Stimulated activated CD8-positive, alpha-beta memory T cell treated with anti-CD3 and anti-CD28 coated beads, Interleukin-15, amount 100 ng/mL, for 48 hours (primary cell): Measurements from ENCODE around the gene TRERF1.

ENCODE experiments used
- DNase-seq, 2 donors: peaks; one replicate each; pipeline ENCODE4 v3.0.0-alpha.2; 2020; ENCODE audit warnings: low read depth in 2 of 2

TRERF1 gene

DNA sequence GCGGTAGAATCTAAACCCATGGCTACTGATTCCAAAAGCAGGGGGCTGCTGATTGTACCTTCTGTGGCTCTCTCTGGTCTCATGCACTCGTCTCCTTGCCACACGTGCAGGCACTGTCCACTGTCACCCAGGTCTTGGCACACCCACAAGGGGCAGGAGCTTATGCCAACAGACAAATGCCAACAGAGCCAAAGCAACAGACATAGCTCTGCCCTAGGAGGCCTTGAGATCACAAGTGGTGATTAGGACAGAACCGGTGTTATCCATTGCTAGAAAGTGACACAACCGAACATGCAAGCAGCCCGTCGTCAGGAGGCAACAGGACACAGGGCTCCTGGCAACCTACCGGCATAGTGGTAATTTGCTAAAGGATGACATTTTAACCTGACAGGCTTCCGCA lies 197.2 kb downstream of the TRERF1 start:
- DNase-seq, result no peak

- DNase-seq, result no peak
These were observed 199.7 kb downstream of the TRERF1 start for GRCh38 chr6:42251911-42252637.

GRCh38 chr6:42251500-42251899 lies 200.2 kb downstream of the TRERF1 start:
- no peak for DNase-seq

- no peak for DNase-seq
These were observed 201.3 kb downstream of the TRERF1 start for GRCh38 chr6:42250274-42250931.

DNA sequence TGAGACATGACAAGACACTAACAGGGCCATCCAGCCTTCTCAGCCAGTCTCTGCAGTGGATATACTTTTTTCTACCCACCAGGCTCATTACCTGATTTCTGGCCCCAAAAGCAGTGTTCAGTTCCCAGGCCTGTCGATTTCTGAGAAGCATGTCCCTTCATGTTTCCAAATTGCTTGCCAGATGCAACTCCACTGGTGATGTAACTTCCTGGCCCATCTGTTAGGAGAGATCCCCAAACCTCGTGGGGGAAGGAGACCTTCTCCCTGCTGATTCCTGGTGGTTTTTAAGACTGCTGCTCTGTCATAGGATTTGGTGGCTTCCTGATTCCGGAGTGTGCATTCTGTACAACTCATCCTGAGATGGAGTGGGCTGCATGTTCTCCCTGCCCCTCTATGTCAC lies 202.4 kb downstream of the TRERF1 start:
- DNase-seq, result no peak

DNA sequence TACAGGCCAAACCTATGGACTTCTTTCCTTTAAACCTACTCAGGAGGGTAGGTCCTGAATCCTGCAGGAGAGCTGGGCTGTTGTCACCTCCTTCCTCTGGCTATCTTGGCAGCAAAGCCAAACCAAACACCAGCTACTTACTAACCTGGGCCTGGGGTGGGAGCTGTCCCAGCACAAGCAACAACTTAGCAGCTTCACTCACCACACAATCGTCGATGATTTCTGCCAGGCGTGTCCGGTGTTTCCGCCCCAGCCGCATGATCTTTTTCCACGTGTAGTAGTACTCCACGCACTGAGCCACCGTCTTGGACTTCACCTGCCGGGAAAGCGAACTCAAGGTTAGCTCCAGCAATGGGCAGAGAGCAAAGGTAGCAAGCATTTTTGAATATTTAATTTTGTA lies 208.7 kb downstream of the TRERF1 start:
- no peak for DNase-seq

DNA sequence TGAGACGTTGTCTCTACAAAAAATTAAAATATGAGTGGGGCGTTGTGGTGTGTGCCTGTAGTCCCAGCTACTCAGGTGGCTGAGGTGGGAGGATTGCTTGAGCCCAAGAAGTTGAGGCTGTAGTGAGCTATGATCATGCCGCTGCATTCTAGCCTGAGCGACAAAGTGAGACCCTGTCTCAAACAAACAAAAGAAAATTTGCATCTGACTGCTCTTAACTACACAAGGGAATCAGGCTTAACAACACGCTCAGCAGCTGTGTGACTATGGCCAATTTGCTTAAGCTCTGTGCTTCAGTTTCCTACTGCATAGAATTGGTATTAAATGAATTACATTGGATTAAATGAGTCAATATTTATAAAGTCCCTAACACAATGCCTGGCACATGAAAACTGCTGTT lies 209.8 kb downstream of the TRERF1 start:
- DNase-seq, result no peak

DNA sequence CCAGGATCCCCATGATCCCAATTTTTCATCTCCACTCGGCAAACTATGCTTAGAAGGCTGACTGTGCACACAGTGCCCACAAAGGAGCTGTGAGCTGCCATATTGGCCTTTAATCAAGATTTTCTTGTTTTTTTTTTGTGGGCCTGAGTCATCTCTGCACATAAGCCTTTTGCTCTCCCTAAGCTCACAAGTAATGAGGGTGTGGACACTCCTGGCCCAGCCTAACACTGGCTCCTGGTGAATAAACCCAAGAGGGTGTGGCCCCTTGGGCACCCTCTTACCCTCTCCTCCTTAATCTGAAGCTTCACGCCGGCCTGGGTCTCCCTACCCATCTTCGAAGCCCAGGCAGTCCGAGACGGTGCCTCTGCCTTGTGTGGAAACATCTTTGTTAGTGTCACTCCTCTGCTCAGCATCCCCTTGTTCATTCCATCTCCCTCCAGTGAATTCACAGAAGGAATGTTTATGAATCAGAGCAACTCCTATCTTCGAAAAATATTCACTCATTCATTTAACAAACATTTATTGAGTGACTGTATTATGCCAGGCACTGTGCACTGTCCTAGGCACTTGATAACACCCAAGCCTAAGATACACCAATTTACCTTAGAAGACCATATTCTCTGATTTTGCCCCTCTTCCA lies 211.9 kb downstream of the TRERF1 start:
- no peak for DNase-seq

DNA sequence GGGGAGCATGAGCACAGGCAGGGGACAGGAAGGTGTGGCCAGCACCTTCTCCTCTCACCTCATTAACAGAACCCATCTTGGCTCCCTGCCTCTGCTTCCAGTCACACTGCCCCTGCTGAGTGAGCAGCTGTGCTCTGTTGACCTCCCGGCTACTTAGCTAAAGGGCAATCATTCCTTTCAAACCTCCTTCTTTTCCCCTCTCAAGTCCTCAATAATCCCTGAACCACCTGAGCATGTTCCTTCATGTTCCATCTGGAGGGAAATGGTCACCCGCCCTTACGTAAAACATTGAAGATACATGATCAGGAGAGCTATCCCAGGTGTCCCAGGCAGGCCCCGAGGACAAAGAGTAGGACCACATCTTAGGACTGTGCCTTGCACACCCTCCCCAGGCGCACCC lies 212.4 kb downstream of the TRERF1 start:
- DNase-seq, result no peak

DNA sequence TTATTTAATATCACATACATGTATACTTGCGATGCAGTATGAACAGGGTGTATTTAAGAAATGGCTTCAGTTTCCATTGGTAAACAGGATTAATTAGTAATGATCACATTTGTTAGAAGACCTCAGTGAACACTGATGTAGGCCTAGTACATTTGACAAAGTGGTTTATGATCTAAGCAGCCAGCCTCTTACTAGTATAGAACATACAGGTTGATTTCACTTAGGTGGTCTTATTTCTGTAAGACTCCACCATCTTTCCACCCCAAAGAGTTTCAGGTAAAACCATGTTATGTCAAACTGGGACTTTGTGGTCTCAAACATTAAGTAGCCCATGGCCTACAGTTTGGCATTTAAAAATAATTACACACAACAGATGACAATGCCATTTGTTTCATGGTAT lies 213.9 kb downstream of the TRERF1 start:
- DNase-seq, result no peak

DNA sequence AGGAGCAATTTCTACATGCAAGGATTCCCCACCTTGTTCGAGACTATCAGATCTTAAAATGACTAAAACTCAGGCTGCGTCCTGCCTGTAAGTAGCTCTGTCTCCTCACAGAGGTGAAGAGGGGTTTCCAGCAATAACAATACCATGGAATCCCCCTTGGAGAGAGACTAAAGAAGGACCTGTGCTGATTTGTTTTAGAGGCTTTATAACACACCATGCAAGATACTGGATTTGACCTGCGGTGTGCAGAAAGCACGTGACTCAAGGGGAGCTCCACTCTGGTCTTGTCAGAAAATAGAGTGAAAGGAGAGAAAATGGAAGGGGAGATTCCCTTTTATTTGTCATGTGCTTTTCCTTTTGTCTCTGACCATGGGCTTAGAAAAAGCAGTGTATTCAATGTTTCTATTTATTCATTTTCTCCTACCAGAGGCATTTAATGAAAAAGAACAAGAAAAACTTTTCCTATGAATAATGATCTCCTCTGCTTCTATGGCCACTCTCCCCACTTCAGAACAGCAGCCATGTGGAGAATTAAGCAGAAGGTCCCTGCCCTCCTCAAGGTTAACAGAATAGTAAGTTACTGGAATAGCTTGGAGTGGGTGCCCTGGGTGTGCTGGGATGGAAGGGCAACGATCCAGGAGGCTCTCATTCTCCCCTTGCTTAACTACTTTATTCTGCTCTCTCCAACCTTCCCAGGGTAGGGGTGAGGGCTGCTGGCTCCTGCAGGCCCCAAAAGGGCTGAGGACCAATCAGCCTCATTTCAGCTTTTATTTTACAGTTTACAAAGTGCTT lies 214.8 kb downstream of the TRERF1 start:
- DNase-seq, result no peak

DNA sequence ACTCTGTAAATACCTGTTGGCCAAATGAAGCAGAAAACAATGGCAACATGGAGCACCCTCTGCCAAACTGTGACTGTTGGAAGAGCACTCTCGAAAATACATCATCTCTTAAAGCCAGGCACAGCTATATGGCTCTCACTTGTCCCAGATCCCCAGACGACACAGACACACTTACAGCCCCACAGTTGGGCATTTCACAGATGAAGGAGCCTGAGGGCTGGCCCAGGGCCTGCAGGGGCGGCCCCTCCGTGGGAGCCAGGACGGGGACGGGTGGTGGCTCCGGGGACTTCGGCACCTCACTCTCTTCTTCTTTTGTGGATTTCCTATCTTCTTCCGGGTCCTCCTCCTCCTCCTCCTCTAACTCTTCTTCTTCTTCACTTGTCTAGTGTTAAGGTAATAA lies 215.7 kb downstream of the TRERF1 start:
- DNase-seq, result no peak

- DNase-seq, result no peak
These were observed 219.7 kb downstream of the TRERF1 start for GRCh38 chr6:42232035-42232434.

- DNase-seq, result no peak
These were observed 221.1 kb downstream of the TRERF1 start for GRCh38 chr6:42230345-42231321.

DNA sequence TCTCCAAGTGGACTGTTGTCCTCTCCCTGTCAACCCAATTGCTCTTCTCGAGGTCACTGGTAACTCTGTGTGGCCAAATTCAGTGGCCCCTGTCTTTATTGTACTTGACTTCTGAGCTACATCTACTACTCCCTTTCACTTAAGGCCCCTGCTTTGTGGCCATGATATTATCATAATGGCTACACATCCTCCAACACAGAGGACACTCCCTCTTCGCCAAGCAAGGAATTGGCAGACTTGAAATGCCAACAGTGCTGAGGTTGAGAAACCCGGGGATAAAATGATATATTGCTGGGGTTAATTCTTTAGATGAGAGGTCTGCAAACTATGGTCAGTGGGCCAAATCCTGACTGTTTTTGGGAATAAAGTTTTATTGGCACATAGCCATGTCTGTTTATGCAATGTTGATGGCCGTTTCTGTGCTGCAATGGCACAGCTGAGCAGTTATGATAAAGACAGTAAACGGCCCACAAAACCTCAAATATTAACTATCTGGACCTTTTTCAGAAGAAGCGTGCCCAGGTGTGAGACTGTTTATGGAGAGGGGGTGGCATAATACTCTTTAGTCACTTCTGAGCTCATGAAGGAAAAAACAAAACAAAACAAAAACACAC lies 222.1 kb downstream of the TRERF1 start:
- DNase-seq, result no peak

GRCh38 chr6:42228305-42228704 lies 223.4 kb downstream of the TRERF1 start:
- no peak for DNase-seq

DNA sequence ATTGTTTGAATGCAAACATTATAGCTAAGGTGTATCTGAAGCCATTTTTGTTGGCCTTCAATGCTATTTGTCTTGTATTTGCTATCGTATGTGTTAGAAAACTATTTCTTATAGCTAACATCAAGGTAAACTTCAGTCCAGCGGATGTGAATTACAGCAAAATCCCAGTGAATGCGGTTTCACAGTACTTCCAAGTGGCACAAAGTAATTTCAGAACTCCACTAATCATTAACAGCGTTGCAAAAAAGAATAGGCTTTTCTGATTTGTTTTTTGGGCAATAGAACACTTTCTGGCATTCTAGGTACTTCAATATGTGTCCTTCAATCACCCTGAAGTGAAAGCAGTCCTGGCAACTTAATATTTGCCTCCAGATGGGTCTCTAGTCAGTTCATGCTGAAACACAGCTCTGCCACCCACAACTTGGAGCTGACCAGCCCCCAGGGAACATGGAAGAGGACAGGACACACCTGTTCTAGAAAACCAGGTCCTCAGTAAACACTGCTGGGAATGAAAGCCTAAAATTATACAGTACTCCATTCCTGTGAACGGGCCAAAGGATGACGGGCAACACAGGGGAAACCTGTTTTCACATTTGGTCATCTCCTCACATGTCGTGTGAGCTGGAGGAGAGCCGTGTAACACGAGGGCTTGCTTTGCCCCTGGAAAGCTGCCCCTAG lies 224.4 kb downstream of the TRERF1 start:
- no peak for DNase-seq

GRCh38 chr6:42226645-42227143 lies 225.0 kb downstream of the TRERF1 start:
- no peak for DNase-seq

GRCh38 chr6:42226161-42226611 lies 225.5 kb downstream of the TRERF1 start:
- DNase-seq, result no peak

- no peak for DNase-seq
These were observed 226.3 kb downstream of the TRERF1 start for GRCh38 chr6:42225419-42225818.
